HG03095 (cell line): Measurements from ENCODE around the gene TIGAR.

Experiments used
- ATAC-seq: cut with Tn5 transposase; IDR thresholded peaks from one replicate; pipeline ENCODE4 v1.9.1; 2021; ENCODE audit warnings: moderate library complexity; ENCODE audit not compliant: unreplicated experiment

The TIGAR gene

DNA sequence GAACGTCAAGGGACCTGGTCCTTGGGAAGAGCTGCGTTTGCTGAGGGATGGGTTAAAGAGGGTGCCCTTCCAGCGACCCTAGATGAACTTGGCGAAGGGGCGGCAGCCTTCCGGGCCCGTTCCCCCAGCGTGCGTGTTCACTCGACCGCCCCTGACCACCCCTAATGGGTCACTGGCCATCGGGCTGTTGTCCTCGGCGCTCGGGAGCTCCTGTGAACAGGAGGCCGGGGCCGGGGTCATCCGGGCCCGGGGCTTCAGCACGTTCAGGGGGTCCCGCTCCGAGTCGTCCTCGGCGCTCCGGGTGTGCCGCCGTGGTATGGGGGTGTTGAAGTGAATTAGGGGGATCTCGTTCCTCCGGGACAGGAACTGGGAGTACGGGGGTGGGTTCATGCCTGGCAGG is 49.3 kb downstream of the TIGAR start:
- ATAC-seq = no peak

DNA sequence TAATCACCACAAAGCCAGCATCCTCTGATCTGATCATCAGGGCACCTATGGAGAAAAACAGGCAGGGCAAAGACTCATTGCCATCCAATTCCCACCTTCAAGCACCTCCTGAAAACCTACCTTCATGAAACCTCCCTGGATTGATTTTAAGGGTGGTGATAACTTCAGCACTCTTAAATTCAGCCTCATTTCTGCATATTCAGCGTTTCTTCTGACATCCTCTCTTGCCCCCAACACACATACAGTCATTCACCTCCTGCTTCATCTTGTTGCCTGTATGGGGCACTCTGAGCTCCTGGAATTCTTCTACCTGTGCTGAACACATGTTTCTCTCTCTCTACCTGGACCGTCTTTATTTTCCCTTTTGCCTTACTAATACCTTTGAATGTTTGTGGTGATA is 51.6 kb downstream of the TIGAR start:
- no peak for ATAC-seq

DNA sequence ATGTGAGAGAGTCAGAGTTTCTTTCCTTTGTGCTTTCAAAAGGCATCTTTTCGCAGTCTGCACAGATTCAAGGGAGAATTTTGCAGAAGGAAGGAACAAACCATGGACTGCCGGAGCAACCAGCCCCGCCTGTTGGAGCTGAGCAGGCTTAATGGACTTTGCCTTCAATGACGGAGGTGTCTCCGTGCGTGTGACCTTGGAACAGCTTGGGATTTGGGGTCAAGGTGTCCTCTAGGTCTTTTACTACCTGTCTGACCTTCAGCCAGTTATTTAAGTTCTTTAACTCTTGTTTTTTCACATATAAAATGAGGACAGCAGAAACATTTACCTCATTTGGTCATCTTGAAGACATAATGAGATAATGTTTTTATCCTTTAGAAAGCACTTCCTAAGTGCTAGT is 54.4 kb downstream of the TIGAR start:
- ATAC-seq = no peak

DNA sequence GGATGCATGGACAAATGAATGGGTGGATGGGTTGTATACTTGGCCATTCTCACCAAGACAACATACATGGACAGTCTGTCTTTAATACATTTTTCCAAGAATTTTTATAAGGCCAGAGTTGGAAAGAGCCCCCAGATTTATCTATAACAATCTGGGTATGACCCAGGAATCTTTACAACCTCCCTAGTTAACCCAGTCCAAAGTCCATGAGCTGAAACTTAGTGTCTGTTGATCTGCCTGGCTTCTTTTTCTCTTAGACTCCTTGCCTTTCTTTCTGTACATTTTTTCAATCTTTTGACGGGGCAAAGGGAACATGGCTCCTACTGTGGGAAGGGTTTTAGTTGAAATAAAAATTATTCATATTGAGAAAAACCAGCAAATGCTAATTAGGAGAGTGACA is 57.8 kb downstream of the TIGAR start:
- no peak for ATAC-seq

DNA sequence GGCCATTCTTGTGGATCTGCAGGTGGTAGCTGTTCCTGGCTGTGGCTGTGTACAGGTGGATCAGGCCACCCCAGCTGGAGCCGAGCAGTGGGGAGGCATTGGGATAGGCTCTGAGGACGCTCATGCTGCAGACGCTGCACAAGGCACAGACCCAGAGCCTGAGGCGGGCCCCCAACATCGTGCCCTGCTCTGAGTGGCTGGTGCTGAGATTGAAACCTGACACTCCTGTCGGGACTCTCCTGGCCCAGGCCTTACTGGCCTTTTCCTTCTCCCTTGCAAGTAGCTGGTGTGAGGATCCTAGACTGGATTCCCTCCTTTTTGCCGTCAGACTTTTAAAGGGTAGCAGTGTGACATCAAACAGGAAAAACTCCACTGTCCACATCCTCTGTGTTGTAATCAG is 58.4 kb downstream of the TIGAR start, which contains the start of gene FGF23:
FGF23 (minus strand) TSS at position 308 of the 400 bp plus-strand sequence; CDS start at position 178, 130 bp downstream.
- no peak for ATAC-seq

DNA sequence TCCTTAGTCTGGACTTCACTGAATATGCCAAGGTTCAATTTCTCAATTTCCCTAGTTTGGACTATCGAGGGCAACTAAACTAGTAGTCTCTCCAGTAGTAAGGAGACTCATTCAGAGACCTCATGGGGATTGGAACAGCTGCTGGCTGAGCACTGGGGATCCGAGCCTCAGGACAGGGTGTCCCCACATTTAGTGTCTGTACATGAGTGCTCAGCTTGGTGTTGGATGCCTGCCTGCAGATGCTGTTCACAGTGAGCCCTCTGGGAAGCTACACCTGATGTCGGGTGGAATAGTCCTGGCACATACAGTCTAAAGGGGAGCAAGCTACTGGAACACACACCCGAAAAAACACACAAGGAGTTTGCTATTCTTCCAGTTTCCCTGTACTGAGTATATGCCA is 59.3 kb downstream of the TIGAR start:
- ATAC-seq = no peak

DNA sequence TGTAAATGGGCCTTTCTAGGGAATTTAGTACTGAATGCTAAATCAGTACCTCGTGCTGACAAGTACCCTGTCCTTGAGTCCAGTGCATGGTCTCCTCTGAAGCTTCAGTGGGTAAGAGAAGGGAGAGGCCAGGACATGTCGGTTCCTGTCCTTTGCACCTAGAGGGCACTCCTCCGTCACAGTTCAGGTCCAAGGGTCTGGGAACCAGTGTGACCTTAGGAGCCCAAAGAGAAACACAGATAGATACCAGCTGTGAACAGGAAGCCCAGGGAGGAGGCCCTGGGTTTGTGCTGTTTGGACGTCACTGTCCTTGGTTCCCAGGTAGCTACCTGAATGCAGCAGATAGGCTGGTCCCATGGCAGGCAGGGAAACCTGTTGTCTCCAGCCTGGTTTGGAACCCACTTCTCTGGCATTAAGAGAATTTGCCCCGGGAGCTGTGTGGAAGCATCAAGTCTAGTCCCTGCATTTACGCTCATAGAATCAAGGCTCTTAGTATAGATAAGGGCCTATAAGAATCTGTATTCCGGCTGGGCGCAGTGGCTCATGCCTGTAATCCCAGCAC is 62.4 kb downstream of the TIGAR start:
- no peak for ATAC-seq

DNA sequence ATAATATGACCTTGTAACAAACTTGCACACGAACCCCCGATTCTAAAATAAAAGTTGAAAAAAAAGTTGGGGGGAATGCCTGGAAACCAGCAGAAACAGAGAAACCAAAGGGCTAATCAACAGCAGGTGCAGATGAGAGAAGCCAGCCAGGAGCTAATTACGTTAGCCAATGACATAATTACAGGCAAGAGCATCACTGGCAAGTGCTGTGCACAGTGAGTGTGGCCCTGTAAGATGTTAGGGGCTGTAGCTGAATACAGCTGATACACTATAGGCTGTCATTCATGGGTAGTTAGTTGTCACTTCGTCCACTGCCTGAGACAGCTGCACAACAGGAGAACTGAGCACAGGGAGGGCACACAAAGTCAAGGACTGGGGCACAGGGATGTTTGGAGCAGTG is 65.8 kb downstream of the TIGAR start:
- no peak for ATAC-seq

DNA sequence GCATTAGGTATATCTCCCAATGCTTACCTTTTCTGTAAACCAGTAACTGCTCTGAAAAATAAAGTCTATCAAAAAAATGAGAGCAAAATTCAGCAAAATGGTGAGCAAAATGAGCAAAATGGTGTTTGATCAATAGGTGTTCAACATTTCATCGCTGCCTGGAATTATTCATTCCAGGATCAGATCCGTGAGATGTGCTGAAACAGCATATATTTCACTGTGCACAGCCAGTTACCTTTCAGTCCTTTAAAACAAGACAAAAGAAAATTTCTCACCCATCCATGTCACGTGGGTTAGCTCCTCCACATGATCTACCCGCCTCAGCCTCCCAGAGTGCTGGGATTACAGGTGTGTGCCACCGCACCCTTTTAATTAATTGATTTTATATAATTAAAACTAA is 66.6 kb downstream of the TIGAR start:
- ATAC-seq = no peak

DNA sequence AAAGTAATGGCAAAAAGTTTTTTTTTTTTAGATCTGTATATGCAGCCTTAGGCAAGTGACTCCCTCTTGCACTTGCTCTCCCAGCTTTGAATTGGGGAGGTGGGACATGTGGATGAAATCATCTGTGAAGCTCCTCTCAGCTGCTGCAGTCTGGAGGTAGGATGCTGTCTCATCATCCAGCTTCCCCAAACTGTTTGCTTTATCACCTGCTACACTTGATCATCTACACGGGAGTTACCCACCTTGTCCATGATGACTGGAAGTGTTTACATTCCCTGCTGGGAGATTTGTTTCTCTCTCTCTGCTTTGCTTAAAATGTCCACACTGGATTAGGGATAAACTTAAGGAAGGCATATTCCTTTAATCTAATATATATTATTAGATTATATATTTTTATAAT is 67.0 kb downstream of the TIGAR start:
- ATAC-seq = no peak

DNA sequence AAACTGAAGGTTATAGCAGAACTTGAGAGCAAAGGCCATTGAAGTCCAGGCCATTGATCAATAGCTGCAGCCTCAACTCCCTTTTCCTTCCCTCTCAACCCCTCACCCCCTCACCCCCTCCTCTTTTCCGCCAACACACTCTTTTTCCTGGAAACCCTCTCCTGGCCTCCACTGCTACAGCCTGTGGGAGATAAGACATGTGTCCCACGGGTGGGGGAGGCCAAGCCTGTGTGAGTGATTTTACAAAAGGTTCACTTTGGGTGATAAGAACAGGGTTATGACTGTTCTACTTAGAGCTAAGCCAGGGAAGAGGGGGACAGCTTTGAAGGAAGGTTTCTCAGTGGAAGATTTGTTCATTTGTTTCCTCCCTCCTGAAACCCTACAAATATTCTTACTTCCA is 67.6 kb downstream of the TIGAR start:
- ATAC-seq = no peak

DNA sequence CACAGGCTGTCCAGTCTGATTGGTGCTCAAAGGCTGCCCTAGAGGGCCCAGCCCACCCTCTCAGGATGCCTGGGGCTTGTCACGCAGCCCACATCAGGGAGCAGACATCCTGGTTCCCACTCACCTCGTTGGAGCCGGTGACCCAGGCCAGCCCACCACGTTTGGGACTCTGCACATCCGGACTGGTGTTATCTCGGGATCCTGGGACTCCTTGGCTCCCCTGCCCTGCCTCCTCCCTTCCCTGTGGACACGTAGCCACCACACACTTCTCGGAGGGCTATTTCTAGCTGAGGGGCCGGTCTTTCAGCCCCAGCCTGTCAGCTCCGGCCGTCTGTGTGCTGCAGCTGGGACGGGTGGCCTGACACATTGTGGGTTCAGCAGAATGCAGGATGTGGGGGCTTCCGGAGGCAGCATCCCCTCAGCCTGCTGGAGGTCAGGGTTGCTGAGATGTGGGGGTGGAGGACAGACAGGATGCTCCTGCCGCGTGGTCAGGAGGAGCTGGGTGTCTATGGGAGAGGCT is 71.3 kb downstream of the TIGAR start:
- ATAC-seq = no peak

DNA sequence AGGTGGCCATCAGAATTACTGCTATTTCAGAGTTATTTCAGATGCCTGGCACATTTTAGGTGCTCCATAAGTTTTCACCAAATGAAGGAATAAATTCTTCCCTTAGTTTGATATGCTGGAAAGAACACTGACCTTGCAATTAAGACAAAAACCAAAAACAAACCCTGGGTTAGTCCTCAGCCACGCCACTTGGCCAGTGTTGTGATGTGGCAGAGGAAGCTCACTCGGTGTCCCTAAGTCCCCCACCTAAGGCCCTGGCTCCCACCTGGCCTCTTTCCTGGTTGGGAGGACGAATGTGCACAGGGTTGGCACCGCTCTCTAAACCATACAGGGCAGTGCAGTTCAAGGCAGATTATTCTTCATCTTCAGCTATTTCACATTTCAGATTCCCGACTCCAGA is 72.2 kb downstream of the TIGAR start:
- no peak for ATAC-seq

DNA sequence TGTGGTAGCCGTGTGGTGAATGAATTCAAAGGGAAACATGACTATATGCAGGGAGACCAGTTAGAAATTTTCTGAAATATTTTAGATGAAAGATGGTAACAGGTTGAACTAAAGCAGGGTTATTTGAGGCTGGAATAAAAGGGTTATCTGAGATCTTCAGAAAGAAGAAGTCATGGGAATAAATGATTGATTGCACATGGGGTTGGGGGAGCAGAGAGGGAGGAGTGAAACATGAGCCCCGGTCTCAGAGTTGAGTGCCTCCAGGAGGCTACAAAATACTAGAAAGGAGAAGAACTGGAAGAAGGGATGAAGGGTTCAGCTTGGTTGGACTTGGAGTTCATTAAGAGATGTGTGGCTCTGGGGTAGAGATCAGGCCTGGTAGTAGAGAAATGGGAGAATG is 74.8 kb downstream of the TIGAR start:
- ATAC-seq = no peak

DNA sequence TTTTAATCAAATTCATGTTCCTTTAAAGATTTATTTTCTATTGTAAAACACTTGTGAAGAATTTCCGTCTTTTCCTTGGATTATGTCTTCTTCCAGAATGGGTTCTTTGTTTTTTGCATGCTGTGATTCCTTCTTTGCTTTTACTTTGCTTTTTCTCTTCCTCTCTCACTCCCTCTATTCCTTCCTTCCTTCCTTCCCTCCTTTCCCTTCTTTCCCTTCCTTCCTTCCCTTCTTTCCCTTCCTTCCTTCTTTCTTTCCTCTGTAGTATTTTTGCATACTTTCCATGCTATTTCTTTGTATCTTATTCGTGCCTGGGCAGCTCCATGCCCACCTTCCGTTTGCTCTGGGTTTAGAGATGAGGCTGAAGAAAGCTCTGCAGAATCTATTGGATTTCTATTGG is 80.1 kb downstream of the TIGAR start:
- ATAC-seq = no peak

DNA sequence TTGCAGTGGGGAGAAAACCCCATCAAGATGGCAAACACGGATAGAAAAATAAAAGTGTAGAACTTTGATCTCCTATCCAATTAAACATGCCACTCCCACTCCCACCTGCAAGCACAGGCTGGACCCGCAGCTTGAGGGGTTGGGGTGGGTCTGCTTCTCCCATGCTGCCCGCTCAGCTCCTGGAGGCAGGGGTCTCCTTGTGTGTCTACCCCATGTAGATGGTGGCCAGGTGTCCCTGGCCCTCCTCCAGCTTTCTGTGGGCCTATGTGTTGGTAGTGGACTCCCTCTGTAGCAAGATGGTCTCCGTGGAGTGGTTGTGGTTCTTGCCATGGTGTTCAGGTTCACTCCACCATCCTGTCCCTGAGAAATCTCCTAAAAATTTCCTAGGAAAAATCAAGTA is 82.0 kb downstream of the TIGAR start:
- no peak for ATAC-seq
